ENCODE measurements around the gene IPCEF1. TPM values are rescaled to one million over a fixed set of nuclear protein-coding genes. Genes with fewer than 3 reads are reported as not detected.

The IPCEF1 gene
- total RNA-seq, 1 experiment from 2014 or later = 0.28 TPM

- no peak for DNase-seq (ENCODE audit: low read depth, low spot score)
- H3K4me3 ChIP-seq (ENCODE audit: low read depth in 2 of 2, low read length in 2 of 2) = no peak overlapping the region
- H3K27ac ChIP-seq (ENCODE audit: low read length) = no peak overlapping the region
- in situ Hi-C loops (cut with HindIII; ENCODE audit: low pct_unique_long_range_greater_than_20kb, low sequenced_read_pairs) (no loop called here), intact Hi-C loops (cut with micrococcal nuclease; ENCODE audit: unreplicated experiment) (no loop called here)
- H3K36me3 ChIP-seq (ENCODE audit: control insufficient read depth, insufficient read depth, low read length) = no peaks in the 10 kb centered on the region
- ChIA-PET CTCF (no interaction called here), POLR2A (no interaction called here)
- ATAC-seq = no peak
- TF ChIP-seq CTCF (IDR thresholded peaks at IDR 0.05) = no peak
- TF ChIP-seq SIN3A (IDR thresholded peaks at IDR 0.05; ENCODE audit: borderline replicate concordance, insufficient read depth, low read depth, low read length) = no peak
- TF ChIP-seq REST (IDR thresholded peaks at IDR 0.05; ENCODE audit: insufficient read depth in 1 of 2, low read depth in 2 of 2, low read length in 1 of 2) = no peak
- no peak for TF ChIP-seq TCF7L2 (IDR thresholded peaks at IDR 0.05; ENCODE audit: low read depth, low read length)
- TF ChIP-seq POLR2AphosphoS5 (IDR thresholded peaks at IDR 0.05; ENCODE audit: low read depth, low read length) = no peak
- BruUV-seq (replicated peaks) = no TSS peak
- H3K4me1 ChIP-seq (ENCODE audit: control insufficient read depth, insufficient read depth, low read length) = peaks cover 6% of the 10 kb centered on the region; the same call in 1 of the 2 replicates
- H3K9me3 ChIP-seq (ENCODE audit: control insufficient read depth, insufficient read depth, low read depth, low read length) = no peaks in the 10 kb centered on the region
- no peaks in the 10 kb centered on the region for H3K27me3 ChIP-seq (ENCODE audit: control insufficient read depth, insufficient read depth, low read length)
Measured at GRCh38 chr6:154230910-154231595, 125.5 kb downstream of the IPCEF1 start.

DNA sequence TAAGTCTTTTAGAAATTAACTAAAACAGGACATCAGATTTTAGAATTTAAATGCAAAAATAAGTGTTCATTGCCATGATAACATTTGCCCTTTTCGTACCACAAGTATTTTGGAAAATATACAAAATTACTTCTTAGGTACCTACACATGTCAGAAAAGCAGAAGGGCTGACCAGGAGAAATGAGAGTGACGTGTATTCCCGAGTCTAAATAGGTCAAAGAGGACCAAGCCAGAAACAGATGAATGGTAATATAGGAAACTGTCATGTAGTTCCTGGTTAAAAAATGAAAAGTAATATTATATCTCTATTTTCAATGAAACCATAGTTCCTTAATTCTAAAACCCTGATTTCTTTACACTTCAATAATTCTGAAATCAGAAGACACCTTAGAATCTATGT lies 126.2 kb downstream of the IPCEF1 start:
- Histone ChIP-seq H3K27me3 (ENCODE audit: control insufficient read depth, insufficient read depth, low read length) (no peaks in the 10 kb centered on the region), H3K4me1 (ENCODE audit: control insufficient read depth, insufficient read depth, low read length) (peaks cover 6% of the 10 kb centered on the region; the same call in 1 of the 2 replicates), H3K9me3 (ENCODE audit: control insufficient read depth, insufficient read depth, low read depth, low read length) (no peaks in the 10 kb centered on the region), H3K27ac (ENCODE audit: low read length) (no peak overlapping the region), H3K4me3 (ENCODE audit: low read depth in 2 of 2, low read length in 2 of 2) (no peak overlapping the region), H3K36me3 (ENCODE audit: control insufficient read depth, insufficient read depth, low read length) (no peaks in the 10 kb centered on the region)
- TF ChIP-seq TCF7L2 (IDR thresholded peaks at IDR 0.05; ENCODE audit: low read depth, low read length) (no peak), CTCF (IDR thresholded peaks at IDR 0.05) (no peak), REST (IDR thresholded peaks at IDR 0.05; ENCODE audit: insufficient read depth in 1 of 2, low read depth in 2 of 2, low read length in 1 of 2) (no peak), SIN3A (IDR thresholded peaks at IDR 0.05; ENCODE audit: borderline replicate concordance, insufficient read depth, low read depth, low read length) (no peak), POLR2AphosphoS5 (IDR thresholded peaks at IDR 0.05; ENCODE audit: low read depth, low read length) (no peak)
- BruUV-seq (replicated peaks) = no TSS peak
- POLR2A ChIA-PET = no interaction called here
- in situ Hi-C loops (cut with HindIII; ENCODE audit: low pct_unique_long_range_greater_than_20kb, low sequenced_read_pairs) (no loop called here), intact Hi-C loops (cut with micrococcal nuclease; ENCODE audit: unreplicated experiment) (no loop called here)
- CTCF ChIA-PET = no interaction called here
- ATAC-seq (no peak), DNase-seq (ENCODE audit: low read depth, low spot score) (no peak)
